HG03039 (cell line): ENCODE measurements around the gene TOB2.

Experiments used
- ATAC-seq: cut with Tn5 transposase; IDR thresholded peaks from one replicate; pipeline ENCODE4 v1.9.1; 2021; ENCODE audit warnings: mild to moderate bottlenecking, moderate library complexity; ENCODE audit not compliant: unreplicated experiment

Gene TOB2

DNA sequence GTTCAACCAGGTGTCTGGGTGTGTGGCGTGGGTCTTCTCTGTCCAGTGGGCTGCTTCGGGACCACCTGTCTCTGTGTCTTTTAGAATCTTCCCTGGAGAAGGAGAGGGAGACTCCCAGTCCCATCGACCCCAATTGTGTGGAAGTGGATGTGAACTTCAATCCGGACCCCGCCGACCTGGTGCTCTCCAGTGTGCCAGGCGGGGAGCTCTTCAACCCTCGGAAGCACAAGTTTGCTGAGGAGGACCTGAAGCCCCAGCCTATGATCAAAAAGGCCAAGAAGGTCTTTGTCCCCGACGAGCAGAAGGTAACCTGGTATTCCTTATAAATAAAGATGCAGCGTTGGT lies 52.6 kb downstream of the TOB2 start:
- ATAC-seq, result no peak

DNA sequence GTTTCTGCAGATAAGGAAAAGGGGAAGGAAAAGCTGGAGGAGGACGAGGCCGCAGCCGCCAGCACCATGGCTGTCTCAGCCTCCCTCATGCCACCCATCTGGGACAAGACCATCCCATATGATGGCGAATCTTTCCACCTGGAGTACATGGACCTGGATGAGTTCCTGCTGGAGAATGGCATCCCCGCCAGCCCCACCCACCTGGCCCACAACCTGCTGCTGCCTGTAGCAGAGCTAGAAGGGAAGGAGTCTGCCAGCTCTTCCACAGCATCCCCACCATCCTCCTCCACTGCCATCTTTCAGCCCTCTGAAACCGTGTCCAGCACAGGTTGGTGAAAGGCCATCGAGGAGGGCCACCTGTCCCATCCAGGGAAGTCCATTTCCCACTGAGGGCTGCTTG lies 59.3 kb downstream of the TOB2 start:
- ATAC-seq, result no peak

DNA sequence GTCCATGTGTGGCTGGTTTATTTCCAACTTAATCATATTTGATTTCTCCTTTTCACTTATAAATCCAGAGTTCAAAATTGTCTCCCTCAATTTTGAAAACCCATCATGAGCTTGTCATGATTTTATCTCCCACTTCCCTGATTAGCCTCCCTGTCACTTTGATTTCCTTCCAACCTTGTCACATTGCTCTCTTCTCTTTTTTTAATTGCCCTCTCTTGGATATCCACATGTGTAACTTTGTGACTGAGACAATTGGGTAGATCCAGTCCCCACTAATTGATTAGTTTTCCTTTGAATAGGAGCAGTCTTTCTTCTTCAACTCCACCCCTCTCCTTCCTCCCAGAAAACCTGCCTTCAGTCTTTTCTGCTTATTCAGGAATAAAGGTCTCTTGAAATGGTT lies 62.5 kb downstream of the TOB2 start:
- no peak for ATAC-seq
